Fibroblast of mammary gland (primary cell): Measurements from ENCODE around the gene PMS1.

Experiments used
- DNase-seq: peaks from one replicate; pipeline ENCODE4 v3.0.0-alpha.2; 2010; ENCODE audit warnings: low read depth
- H3K4me3 ChIP-seq: 2 replicates; pipeline ENCODE4 v1.5.1; 2011; ENCODE audit warnings: low read depth, mild to moderate bottlenecking, low read length, moderate library complexity; ENCODE audit not compliant: control insufficient read depth
- CTCF ChIP-seq: conservative IDR thresholded peaks from 2 replicates; pipeline ENCODE4 v1.5.1; 2011; ENCODE audit warnings: low read depth, low read length, inconsistent platforms; ENCODE audit not compliant: control insufficient read depth, insufficient read depth

PMS1 gene

GRCh38 chr2:189763908-189764661, 20.2 kb upstream of the PMS1 start:
- no peak for TF ChIP-seq CTCF
- no peak overlapping the region for H3K4me3 ChIP-seq
- peak; percentile 37 for DNase-seq

GRCh38 chr2:189770590-189771322, 13.5 kb upstream of the PMS1 start:
- H3K4me3 ChIP-seq, result no peak overlapping the region
- DNase-seq, result no peak
- TF ChIP-seq CTCF, result no peak

- no peak for TF ChIP-seq CTCF
- no peak for DNase-seq
- no peak overlapping the region for H3K4me3 ChIP-seq
Measured at GRCh38 chr2:189772212-189772611, 12.0 kb upstream of the PMS1 start.

- no peak for TF ChIP-seq CTCF
- peak; percentile 43 for DNase-seq
- H3K4me3 ChIP-seq, result peak overlapping the region; percentile 90
Measured at GRCh38 chr2:189782221-189782671, 2.0 kb upstream of the PMS1 start.

- peak; percentile 48 for DNase-seq
- no peak for TF ChIP-seq CTCF
- H3K4me3 ChIP-seq, result peak overlapping the region; percentile 90
Measured at GRCh38 chr2:189783451-189783926, 761 bp upstream of the PMS1 start.

GRCh38 chr2:189791338-189792042, 7.2 kb downstream of the PMS1 start:
- TF ChIP-seq CTCF, result no peak
- H3K4me3 ChIP-seq, result no peak overlapping the region
- no peak for DNase-seq
